AG20443 (cell line): ENCODE data around the gene ZNF683.
A peak's percentile ranks its signal among the peaks of the same experiment; 100 is the strongest.

Experiments used
- DNase-seq: peaks from one replicate; pipeline ENCODE4 v3.0.0; 2012; ENCODE audit warnings: low spot score, mixed read lengths

The ZNF683 gene

DNA sequence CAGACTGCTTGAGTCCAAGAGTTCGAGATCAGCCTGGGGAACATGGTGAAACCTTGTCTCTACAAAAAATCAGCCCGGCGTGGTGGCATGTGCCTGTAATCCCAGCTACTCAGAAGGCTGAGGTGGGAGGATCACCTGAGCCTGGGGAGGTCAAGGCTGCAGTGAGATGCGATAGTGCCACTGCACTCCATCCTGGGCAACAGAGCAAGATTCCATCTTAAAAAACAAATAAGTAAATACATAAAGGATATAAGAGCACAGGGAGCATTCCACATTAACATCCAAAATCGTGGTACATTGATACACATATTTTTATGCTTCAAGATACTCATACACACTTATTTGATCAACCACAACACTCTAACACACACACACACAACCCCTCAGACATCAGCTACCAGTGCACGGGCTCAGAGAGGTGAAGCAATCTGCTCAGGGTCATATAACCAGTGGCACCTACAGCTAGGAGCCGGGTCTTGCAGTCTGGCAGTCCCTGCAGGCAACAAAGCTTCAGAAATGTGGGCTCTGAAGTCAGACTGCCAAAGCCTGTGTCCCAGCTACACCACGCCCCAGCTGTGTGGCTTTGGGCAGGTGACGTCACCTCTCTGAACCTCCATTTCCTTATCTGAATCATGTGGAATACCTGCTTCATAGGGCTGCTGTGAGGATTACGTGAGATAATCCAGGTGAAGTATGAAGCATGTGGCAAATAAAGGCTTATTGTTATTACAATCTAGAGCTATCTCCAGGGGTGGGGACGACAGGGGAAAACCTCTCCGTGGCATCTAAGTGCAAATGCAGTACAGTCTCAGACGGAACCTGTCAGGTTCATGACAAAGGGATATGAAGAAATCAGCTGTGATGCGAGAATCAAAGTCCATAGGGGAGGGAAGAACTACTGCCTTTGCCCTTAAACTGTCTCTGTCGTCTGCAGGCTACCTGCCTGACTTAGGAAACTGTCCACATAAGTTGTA, 13.9 kb downstream of the ZNF683 start:
- no peak for DNase-seq

DNA sequence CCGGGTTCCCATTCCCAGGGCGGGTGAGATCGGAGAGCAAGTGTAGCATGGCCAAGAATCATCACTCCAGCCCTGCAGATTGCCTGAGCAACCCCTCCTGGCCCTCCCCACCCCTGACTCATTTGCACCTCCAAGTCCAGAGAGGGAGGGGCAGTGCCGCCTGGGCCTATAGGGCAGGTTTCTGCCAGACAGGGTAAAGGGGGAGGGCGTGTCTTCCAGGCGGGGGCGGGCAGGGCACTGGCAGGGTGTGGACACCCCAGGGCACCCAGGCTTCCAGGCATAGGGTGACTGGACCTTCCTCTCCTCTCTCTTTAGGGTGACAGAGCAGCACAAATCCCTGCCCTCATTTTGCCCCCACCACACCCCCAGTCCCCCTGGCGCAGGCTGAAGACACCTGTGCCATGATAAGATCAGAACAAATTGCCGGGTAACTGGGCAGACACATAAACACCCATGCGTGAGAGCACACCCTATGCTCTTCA, 15.4 kb downstream of the ZNF683 start:
- DNase-seq, result no peak

DNA sequence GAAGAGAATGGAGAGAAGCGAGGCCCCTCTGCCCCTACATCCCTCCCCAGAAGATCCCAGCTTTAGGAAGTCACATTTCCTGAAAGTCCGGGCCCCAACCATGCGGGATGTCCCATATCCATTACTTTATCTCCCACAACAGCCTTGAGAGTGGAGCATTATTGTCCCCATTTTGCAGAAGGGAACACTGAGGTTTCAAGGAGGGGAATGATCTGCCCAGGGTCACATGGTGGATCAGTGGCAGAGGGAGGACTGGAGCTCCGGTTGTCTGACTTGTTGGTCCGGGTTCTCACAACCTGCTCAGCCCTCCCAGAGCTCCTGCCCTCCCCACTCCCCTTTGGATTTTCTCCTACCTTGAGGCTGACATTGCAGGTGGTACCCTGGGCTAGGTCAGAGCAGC, 16.4 kb downstream of the ZNF683 start:
- DNase-seq, result no peak

DNA sequence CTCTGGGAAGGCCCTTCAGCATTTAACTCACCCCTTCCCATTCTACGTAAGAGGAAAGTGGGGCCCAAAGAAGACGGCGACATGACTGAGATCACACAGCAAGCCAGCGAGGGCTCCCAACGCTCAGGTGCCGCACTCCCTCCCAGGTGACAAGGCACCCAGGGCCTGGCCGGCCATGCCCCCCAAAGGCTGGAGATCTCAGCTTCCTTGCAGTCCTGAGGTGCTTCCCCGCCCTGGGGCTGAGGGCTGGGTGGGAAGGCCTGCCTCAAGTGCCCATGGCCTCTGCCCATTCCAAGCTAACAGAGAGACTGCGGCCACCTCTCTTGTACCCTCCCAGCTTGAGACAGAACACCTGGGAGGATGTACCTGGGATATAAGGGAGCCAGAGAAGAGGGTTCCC, 17.6 kb downstream of the ZNF683 start:
- no peak for DNase-seq

DNA sequence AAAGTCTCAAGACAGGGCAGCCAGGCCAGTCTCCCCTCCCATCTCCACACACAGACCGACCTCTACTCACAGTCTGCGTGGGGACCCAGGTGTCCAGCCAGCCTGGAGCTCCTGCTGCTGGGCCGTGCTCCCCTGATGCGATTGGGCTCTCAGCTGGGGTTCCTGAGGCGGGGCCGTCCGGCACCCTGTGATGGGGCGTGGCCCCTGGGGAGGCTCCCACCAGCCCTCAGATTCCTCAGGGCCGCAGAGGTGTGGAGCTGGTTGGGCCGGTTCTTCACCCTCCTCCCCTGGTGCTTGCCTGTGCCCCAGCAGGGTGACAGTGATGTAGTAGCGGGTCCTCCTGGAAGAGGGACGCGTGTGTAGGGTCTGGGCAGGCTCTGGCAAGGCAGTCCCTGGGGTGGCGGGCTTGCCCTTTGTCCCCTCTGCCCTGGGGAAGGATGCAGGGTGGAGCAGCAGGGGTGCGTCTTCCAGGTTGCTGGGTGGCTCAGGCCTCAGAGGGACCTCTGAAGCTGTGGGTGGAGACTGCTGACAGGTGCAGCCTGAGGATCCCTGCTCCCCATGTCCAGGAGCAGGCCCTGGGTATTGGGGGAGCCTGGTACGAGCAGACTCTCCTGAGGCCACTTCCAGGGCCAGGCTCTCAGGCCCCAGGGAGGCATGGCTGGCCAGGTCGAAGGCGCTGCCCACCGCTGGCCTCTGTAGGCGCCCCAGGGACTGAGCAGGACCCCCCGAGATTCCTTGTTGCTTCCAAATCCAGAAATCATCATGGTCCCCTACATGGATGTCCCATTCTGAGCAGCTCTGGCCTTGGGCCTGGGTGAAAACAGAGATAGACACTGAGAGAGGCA, 18.4 kb downstream of the ZNF683 start, which contains the start of gene CRYBG2:
Gene CRYBG2 (minus strand): TSS at position 155 of the 845 bp plus-strand sequence. CDS start 7,473 bp downstream, outside the sequence.
- DNase-seq, result no peak

DNA sequence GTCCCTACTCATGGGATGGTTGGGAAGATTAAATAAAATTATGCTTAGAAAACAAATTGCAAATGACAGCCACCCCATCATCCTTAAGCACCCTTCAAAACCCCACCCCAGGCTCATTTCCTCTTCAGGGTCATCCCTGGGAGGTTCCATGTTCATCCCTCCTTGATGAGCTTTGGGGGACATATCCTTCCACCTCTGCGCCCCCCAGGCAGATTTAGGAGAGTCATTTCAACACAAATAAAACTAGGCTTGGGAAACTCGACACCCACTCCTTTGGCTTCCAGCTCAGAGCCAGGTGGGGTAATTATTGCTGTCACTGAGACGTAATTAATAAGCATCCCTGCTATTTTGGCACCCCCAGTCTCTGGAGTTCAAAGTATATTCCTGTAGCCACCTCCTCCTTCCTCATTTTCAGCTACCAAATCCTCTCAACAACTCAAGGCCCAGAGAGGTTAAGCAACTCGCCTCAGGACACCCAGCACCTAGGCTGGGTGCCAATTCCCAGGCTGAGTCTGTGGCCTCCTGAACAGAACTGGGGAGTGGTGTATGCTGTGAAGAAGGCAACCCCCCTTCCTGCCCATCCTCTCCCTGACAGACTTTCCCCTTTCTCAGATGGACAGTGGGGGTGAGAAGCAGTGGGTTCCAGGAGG, 19.2 kb downstream of the ZNF683 start:
- no peak for DNase-seq

DNA sequence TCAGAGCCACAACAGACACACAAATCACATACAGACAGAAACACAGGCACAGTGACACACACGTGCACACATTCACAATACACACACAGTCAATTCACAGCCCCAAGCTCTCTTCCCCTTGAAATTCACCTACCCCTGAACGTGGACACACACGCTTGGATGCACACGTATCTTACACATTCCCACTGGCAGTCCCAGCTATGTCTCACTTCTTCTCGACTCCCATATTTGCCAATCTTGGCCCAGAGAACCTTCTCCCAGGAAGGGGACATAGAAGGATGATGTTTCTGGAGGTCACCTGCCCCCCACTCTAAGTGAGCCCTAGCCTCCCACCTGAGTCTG, 20.2 kb downstream of the ZNF683 start:
- DNase-seq, result no peak

DNA sequence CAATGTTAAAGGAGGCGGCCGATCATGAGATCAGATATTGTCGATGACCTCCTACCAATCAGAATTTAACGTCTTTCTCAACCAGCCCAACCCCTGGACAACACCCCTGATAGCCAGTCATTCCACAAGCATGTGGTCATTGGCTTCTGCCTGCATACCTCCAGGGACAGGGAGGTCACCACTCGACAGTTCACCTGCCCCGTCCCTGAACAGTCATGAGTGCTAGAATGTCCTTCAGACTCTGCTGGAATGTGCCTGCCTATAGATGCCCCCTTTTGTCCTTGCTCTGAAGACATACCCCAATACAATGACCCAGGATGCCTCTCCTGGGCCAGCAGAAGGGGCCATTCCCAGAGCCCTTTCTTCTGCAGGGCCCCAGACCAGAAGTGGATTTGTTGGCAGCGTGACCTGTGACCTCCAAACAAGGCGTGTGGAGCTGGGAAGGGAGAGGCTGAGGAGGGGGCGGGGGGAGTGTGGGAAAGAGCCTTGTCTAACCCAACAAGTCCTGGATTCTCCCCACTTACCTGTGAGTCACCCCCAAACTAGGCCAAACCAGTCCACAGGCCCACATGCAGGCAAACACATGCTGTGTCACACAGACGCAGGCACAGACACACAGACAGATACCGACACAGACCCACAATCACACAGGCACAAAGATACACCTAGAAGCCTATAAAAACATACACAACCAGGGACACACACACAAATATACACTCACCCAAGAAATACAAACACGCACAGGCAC, 20.8 kb downstream of the ZNF683 start:
- no peak for DNase-seq

DNA sequence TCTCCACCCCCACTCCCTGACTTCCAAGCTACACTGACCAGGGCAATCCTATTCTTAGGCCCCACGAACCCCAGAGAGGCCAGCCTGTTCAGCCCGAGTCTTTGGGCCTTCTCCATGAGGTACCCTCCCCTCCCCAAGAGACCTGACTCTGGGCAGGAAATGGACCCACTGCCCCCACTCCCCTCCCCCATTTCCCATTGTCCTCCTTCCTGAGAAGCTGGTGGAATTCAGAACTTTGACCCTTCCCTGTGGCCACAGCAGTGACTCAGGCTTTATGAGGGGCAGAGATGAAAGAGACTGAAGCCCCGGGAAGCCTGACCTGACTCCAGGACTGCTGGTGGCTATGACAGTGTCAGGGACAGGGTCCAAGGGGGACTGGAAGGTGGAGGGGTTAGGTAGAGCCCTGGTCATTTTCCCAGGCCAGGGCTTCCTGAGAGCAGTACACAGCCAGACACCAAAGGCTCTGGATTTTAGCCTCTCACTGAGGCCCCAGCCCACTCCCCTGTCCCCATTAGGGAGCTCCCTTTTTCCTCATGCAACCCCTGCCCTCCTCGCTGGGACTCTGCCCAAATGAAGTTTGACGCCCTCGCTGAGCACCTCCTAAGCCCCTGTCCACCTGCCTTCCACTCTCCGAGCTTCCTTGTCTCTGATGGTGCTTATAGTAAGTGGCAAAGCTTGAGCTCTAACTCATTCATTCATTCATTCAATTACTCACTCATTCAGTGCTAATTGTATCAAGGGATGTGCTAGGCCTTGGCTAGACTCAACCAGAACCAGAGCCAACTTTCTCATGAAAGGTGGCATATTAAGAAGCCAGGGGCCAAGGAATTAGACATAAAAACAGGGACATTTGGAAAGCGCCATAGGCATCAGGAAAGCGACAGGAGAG, 21.6 kb downstream of the ZNF683 start:
- no peak for DNase-seq

DNA sequence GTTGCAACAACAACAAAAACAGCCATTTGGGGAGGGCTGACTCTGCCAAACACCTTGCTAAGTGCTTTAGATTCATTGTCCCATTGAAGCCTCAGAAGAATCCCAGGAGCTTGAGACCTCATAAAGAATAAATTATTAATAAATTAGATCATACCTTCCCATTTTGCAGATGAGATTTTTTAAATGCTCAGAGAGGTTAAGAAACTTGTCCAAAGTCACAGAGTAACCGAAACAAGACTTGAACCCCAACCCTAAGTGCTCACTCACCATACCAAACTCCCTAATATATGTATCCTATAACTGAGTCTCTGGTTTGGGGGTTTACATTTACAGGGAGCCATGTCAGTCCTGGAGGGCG, 22.2 kb downstream of the ZNF683 start:
- no peak for DNase-seq

DNA sequence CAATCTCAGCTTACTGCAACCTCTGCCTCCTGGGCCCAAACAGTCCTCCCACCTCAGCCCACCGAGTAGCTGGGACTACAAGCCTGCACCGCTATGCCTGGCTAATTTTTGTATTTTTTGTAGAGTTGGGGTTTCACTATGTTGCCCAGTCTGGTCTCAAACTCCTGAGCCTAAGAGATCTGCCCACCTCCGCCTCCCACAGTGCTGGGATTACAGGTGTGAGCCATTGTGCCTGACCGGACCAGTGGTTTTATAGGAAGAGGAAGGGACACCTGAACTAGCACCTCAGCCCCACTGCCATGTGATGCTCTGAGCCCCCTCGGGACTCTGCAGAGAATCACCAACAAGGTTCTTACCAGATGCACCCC, 22.7 kb downstream of the ZNF683 start:
- DNase-seq, result no peak

DNA sequence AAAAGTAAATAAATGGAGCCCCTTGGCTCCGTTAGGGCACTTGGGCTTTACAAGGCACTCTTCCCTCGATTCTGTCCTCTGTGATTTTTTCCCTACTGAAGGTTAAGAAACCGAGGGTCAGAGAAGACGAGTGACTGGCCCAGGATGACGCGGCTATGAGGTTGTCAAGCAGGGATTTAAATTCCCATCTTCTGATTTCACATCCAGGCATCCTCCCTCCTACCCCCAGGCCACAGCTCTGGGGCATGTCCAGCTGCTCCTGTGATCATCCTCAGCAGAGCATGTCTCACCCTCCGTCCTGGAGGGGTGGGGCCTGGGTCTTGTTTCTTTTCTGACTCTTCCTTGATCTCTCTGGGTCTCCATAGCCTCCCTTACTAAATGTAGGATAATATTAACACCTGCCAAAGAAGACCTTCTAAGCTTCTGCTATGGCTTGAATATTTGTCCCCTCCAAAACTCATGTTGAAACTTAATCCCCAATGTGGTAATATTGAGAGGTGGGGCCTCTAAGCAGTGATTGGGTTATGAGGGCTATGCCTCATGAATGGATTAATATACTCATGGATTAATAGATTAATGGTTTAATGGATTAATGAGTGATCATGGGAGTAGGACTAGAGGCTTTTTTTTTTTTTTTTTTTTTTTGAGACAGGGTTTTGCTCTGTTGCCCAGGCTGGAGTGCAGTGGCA, 23.2 kb downstream of the ZNF683 start:
- peak; percentile 69 for DNase-seq

DNA sequence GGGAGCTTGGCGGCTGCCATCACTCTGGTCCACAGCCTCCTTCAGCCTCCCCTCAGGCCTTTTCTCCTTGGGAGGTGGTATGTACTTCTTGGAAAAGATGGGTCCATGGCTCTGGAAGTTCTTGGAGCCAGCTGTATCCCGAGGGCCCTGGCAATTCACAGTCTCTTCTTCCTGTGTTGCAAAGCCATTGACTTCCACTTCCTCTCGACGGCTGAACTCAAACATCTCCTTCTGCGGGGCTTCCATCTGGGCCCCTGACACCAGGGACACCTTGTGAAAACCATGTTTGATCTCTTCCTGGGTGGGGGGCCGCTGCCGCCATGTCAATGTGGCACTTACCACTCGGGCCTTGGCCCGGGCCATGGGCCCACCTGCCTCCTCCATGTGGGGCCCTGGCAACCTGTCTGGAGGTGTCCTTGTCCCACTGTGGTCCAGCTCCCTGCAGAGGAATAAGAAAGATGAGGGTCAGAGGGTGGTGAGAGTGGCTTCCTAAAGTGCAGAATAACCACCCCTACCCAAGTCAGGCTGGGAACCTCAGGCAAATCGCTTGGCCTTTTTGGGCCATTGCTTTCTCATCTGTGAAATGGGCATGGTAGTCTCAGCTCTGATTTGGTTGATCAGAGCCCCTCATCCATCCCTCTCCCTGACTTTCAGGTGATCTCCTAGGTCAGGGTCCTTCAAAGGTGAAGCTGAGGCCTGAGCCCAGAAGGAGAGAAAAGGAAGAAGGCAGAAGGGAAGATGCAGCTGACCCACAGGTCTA, 26.1 kb downstream of the ZNF683 start:
- no peak for DNase-seq

DNA sequence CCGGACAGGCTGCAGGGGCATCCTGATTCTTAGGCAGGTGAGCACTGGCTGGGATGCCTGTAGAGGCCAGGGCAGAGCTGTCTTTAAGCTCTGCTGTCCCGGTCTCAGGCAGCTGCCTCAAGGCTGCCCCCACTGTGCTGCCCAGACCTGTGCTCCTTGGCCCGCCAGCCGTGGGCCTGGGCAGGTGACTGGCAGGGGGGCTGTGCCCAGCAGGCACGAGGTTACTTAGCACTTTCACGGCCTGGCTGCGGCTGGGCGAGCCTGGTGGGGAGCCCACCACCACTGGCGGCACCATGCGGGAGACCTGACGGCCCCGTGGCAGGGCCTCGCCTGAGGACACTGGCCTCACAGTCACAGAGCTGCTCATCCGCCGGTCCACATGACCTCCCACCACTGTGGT, 26.8 kb downstream of the ZNF683 start:
- no peak for DNase-seq

DNA sequence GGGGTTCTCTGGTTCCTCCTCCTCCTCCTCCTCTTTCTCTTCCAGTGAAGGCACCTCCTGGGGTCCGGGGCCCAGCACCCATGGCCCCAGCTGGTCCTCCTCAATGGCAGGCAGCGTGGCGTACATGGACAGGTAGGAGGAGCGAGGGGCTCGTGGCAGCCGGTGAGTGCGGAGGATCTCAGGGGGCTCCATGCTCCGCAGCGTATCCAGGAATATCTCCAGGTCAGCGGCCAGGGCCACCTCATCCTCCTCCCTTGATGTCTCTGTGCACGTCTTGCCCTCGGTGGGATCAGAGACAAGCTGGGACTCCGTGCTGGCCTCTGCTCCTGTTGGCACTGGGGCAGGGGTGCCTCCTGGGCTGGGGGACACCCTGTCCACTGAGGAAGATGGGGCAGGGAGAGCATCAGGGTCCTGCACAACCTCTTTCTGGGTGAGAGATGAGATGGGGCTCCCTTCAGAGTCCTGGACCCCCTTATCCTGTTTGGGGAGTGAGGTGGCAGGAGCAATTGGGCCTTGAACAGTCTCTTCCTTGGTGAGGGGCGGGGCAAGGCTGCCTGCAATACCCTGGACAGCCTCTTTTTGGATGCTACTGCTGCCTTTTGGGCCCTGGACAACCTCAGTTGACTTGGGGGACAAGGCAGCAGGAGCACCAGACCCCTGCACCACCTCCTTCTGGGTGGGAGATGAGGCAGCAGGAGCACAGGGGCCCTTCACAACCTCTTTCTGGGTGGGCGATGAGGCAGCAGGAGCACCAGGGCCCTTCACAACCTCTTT, 28.2 kb downstream of the ZNF683 start:
- no peak for DNase-seq

DNA sequence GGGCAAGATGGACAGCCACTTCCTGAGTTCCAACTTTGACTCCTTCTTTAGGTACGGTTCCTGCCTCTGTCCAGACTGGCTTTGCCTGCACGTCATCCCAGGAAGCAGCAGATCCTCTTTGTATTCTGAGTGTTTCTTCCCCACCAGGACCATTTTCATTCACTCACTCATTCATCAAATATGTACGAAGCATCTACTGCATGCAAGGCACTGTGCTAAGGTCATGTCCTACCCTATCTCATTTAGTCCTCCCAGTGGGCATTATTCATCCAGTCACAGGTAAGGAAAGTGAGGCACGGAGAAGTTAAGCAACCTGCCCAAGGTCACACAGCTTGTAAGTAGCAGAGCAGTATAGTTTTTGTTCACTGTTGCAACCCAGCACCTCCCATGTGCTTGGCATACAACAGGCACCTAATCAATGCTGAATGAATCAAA, 32.5 kb downstream of the ZNF683 start:
- no peak for DNase-seq

DNA sequence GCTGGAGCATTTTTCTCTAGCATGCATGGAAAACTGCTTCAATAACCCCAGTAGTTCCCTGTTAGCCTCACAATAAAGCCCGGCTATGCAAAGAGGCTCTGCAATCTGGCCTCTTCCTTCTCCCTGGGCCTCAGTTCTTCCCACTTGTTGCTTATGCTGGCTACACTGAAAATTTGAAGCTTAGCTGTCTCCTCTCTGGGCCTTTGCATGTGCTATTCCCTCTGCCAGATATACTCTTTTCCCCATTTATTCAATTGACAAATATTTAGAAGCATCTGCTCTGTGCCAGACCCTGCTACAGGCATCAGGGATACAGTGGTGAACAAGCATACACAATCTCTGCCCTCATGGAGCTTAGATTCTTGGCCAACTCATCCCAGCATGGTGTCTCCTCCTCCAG, 33.9 kb downstream of the ZNF683 start:
- DNase-seq, result no peak

DNA sequence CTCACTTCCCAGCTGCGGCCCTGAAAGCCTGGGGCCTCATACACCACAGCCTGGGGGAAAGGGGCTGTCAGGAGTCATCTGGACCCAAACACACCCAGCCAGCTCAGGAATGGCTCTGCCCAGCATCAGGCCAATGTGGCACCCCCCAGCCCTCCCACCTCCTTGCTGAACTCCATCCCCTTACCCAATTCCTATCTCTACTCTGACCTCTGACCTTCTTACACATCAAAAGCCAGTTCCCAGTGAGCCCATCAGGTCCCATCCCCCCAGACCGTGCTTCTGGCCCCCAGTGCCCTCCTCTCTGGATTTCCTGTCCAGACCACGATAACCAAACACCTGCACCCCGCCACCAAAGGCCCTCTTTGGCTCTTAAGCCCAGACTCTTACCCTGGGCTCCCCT, 34.9 kb downstream of the ZNF683 start:
- DNase-seq, result no peak

DNA sequence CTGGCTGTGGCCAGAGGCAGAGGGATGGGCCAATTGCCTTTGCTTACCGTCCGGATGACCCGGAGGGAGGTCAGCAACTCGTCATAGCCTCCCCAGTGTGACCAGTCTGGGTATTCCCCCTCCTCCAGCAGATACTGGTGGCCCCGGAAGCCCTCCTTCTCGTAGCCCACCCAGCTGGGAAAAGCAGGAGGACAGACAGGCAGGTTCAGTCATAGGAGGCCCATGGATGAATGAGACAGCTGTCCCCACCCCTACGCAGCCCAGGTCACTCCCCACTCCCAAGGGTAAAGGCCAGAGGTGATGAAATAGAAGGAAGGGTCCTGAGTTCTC, 35.4 kb downstream of the ZNF683 start:
- DNase-seq, result no peak
